OCI-LY1 (cell line): ENCODE measurements around the gene SOS1.
A peak's percentile ranks its signal among the peaks of the same experiment; 100 is the strongest.

ENCODE experiments used
- H2AFZ ChIP-seq: fragments of 200-600 bp; sonication (generic), shearing (Covaris generic); 2 replicates; pipeline ENCODE4 v1.6.0; 2014; ENCODE audit warnings: antibody characterized with exemption, mild to moderate bottlenecking, low read length
- H3F3A ChIP-seq: fragments of 200-600 bp; sonication (generic), shearing (Covaris generic); 2 replicates; pipeline ENCODE4 v1.6.0; 2014; ENCODE audit warnings: mild to moderate bottlenecking, antibody characterized with exemption, low read length, moderate library complexity; ENCODE audit not compliant: insufficient read depth
- H3K27ac ChIP-seq: fragments of 200-600 bp; sonication (generic); 2 replicates; pipeline ENCODE4 v1.5.1; 2014; ENCODE audit warnings: low read length, mixed run types, mild to moderate bottlenecking, low read depth; ENCODE audit not compliant: poor library complexity, severe bottlenecking
- H3K27me3 ChIP-seq: fragments of 200-600 bp; sonication (generic); 2 replicates; pipeline ENCODE4 v1.6.0; 2014; ENCODE audit warnings: antibody characterized with exemption, mild to moderate bottlenecking, low read length, moderate library complexity; ENCODE audit not compliant: insufficient read depth
- H3K36me3 ChIP-seq: fragments of 200-600 bp; sonication (generic); 2 replicates; pipeline ENCODE4 v1.6.1; 2014; ENCODE audit warnings: mild to moderate bottlenecking, antibody characterized with exemption, low read length, moderate library complexity, mixed read lengths; ENCODE audit not compliant: insufficient read depth
- H3K4me1 ChIP-seq: fragments of 200-600 bp; sonication (generic); 2 replicates; pipeline ENCODE4 v1.5.1; 2014; ENCODE audit warnings: mild to moderate bottlenecking, low read length, moderate library complexity; ENCODE audit not compliant: insufficient read depth, severe bottlenecking
- H3K4me2 ChIP-seq: fragments of 200-600 bp; sonication (generic), shearing (Covaris generic); 2 replicates; pipeline ENCODE4 v1.6.1; 2014; ENCODE audit warnings: low read length
- H3K4me3 ChIP-seq: fragments of 200-600 bp; sonication (generic); 2 replicates; pipeline ENCODE4 v1.5.1; 2014; ENCODE audit warnings: low read length, low read depth, mild to moderate bottlenecking, mixed read lengths; ENCODE audit not compliant: poor library complexity, severe bottlenecking
- H3K79me2 ChIP-seq: fragments of 200-600 bp; shearing (Covaris generic); 2 replicates; pipeline ENCODE4 v1.6.1; 2016; ENCODE audit warnings: mixed run types, low read length, mixed read lengths; ENCODE audit not compliant: insufficient read depth
- H3K9ac ChIP-seq: fragments of 200-600 bp; sonication (generic), shearing (Covaris generic); 2 replicates; pipeline ENCODE4 v1.6.1; 2014; ENCODE audit warnings: mild to moderate bottlenecking, low read length, mixed read lengths
- H3K9me2 ChIP-seq: fragments of 200-600 bp; sonication (generic), shearing (Covaris generic); 2 replicates; pipeline ENCODE4 v1.6.1; 2014; ENCODE audit warnings: low read depth, mild to moderate bottlenecking, low read length, mixed read lengths
- H3K9me3 ChIP-seq: fragments of 200-600 bp; shearing (Covaris generic); 2 replicates; pipeline ENCODE4 v1.6.1; 2014; ENCODE audit warnings: low read length, mixed read lengths
- H4K20me1 ChIP-seq: fragments of 200-600 bp; sonication (generic), shearing (Covaris generic); 2 replicates; pipeline ENCODE4 v1.6.0; 2016; ENCODE audit warnings: mild to moderate bottlenecking, low read length; ENCODE audit not compliant: insufficient read depth
- EZH2 ChIP-seq: fragments of 200-600 bp; sonication (generic), shearing (Covaris generic); IDR thresholded peaks from 2 replicates; pipeline ENCODE4 v1.8.0; 2017; ENCODE audit warnings: borderline replicate concordance, mixed run types, mild to moderate bottlenecking, antibody characterized with exemption, low read length, moderate library complexity, mixed read lengths
- TF ChIP-seq, protein P1 (sequence below): fragments of 200-600 bp; sonication (generic), shearing (Covaris generic); IDR thresholded peaks from 2 replicates; pipeline ENCODE4 v1.5.1; 2017; ENCODE audit warnings: mild to moderate bottlenecking, antibody characterized with exemption, low read length, moderate library complexity, mixed read lengths

SOS1 gene

DNA sequence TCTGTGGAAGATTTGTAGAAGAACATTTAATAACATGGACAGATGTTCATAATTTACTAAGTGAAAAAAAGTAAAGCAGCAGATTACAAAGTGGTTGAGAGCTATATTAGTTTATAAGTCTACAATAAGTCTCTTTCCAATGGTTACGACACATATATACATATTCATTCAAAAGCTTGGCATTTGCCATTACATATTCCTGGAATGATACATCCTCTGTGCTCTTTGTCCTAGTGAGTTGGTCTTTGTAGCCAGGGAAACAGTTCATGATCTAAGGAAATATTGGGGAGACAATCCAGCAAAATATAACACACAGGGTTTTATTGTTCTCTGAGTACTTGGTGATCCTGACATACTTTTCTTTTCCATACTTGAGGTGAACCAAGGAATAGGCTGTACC is 32.5 kb upstream of the SOS1 start:
- Histone ChIP-seq H3K9me2 (no peaks in the 10 kb centered on the region), H3K4me1 (no peaks in the 10 kb centered on the region), H2AFZ (no peak overlapping the region), H3K27me3 (no peaks in the 10 kb centered on the region), H4K20me1 (no peaks in the 10 kb centered on the region), H3K79me2 (no peaks in the 10 kb centered on the region), H3K9me3 (no peaks in the 10 kb centered on the region), H3K9ac (no peak overlapping the region), H3K27ac (no peak overlapping the region), H3K36me3 (no peaks in the 10 kb centered on the region), H3F3A (no peaks in the 10 kb centered on the region), H3K4me2 (no peak overlapping the region), H3K4me3 (no peak overlapping the region)
- TF ChIP-seq, protein P1, sequence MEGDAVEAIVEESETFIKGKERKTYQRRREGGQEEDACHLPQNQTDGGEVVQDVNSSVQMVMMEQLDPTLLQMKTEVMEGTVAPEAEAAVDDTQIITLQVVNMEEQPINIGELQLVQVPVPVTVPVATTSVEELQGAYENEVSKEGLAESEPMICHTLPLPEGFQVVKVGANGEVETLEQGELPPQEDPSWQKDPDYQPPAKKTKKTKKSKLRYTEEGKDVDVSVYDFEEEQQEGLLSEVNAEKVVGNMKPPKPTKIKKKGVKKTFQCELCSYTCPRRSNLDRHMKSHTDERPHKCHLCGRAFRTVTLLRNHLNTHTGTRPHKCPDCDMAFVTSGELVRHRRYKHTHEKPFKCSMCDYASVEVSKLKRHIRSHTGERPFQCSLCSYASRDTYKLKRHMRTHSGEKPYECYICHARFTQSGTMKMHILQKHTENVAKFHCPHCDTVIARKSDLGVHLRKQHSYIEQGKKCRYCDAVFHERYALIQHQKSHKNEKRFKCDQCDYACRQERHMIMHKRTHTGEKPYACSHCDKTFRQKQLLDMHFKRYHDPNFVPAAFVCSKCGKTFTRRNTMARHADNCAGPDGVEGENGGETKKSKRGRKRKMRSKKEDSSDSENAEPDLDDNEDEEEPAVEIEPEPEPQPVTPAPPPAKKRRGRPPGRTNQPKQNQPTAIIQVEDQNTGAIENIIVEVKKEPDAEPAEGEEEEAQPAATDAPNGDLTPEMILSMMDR = no peak
- no peak for TF ChIP-seq EZH2

DNA sequence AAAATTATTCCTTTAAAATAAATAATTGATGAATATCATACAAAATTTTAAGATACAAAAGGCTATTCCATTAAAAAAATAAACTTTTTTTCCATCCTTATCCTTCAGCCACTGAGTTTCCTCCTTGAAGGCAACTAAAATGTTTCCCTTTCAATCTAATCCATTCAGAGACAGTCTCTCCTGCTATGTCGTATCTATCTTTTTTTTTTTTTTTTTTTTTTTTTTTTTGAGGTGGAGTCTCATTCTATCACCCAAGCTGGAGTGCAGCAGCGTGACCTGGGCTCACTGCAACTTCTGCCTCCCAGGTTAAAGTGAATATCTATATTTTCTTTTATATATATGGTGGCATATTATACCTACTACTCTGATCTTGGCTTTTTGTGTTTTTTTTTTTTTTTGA is 31.7 kb upstream of the SOS1 start:
- no peak overlapping the region for H3K27ac ChIP-seq
- H4K20me1 ChIP-seq = no peaks in the 10 kb centered on the region
- TF ChIP-seq, protein P1 = no peak
- no peak for TF ChIP-seq EZH2
- H3K27me3 ChIP-seq = no peaks in the 10 kb centered on the region
- H3K9me2 ChIP-seq = no peaks in the 10 kb centered on the region
- H3K9me3 ChIP-seq = no peaks in the 10 kb centered on the region
- H3K79me2 ChIP-seq = no peaks in the 10 kb centered on the region
- no peak overlapping the region for H3K9ac ChIP-seq
- no peak overlapping the region for H3K4me3 ChIP-seq
- H3F3A ChIP-seq = no peaks in the 10 kb centered on the region
- H2AFZ ChIP-seq = no peak overlapping the region
- H3K4me2 ChIP-seq = no peak overlapping the region
- no peaks in the 10 kb centered on the region for H3K36me3 ChIP-seq
- no peaks in the 10 kb centered on the region for H3K4me1 ChIP-seq

DNA sequence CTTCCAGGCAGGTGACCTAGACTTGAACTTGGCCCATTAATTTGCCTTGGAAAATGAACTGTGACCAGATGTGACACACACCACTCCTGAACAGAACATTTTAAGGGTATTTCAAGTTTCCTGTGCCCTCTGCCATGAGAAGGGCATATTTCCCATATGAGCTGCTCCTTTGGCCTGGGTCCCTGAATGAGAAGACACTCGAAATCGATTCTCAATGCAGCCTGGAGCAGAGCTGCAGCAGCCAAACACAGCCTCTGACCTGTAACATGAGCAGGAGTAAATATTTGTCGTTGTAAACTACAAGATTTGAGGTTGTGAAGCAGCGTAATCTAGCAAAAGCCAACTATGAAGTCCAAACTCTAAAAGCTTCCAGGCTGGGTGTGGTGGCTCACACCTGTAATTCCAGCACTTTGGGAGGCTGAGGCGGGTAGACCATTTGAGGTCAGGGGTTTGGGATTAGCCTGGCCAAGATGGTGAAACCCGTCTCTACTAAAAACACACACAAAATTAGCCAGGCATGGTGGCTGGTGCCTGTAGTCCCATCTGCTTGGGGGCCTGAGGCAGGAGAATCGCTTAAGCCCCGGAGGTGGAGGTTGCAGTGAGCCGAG is 30.1 kb upstream of the SOS1 start:
- no peak for TF ChIP-seq EZH2
- no peak overlapping the region for H2AFZ ChIP-seq
- no peak overlapping the region for H3K4me2 ChIP-seq
- no peaks in the 10 kb centered on the region for H3K79me2 ChIP-seq
- no peaks in the 10 kb centered on the region for H3K9me2 ChIP-seq
- no peak overlapping the region for H3K4me3 ChIP-seq
- H4K20me1 ChIP-seq = no peaks in the 10 kb centered on the region
- H3F3A ChIP-seq = no peaks in the 10 kb centered on the region
- H3K9ac ChIP-seq = no peak overlapping the region
- H3K9me3 ChIP-seq = no peaks in the 10 kb centered on the region
- no peaks in the 10 kb centered on the region for H3K4me1 ChIP-seq
- H3K27ac ChIP-seq = no peak overlapping the region
- no peaks in the 10 kb centered on the region for H3K27me3 ChIP-seq
- no peaks in the 10 kb centered on the region for H3K36me3 ChIP-seq

DNA sequence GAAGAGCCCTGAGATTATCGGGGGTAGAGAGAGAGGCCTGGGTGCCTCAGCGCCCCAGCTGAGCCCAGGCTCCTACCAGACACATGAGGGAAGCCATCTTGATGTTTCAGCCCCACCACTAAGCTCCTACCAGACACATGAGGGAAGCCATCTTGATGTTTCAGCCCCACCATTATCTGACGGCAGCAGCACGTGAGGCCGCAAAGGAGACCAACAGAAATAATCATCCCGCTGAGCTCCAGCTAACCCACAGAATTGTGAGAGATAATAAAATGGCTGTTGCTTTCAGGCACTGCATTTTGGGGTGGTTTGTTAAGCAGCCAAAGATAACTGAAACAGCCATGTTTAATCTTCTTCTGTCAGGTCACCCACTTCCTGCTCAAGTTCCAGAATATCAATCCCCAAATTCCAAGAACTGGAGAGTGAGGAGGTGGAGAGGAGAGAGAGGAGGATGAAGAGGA is 29.3 kb upstream of the SOS1 start:
- H3K27me3 ChIP-seq = no peaks in the 10 kb centered on the region
- no peaks in the 10 kb centered on the region for H3K79me2 ChIP-seq
- H3K9me2 ChIP-seq = no peaks in the 10 kb centered on the region
- peak overlapping the region; percentile 88; the same call in 1 of the 2 replicates for H2AFZ ChIP-seq
- no peak for TF ChIP-seq EZH2
- TF ChIP-seq, protein P1 = no peak
- H3K4me1 ChIP-seq = no peaks in the 10 kb centered on the region
- H4K20me1 ChIP-seq = no peaks in the 10 kb centered on the region
- no peaks in the 10 kb centered on the region for H3F3A ChIP-seq
- H3K27ac ChIP-seq = no peak overlapping the region
- H3K4me2 ChIP-seq = no peak overlapping the region
- H3K36me3 ChIP-seq = no peaks in the 10 kb centered on the region
- no peak overlapping the region for H3K4me3 ChIP-seq
- no peaks in the 10 kb centered on the region for H3K9me3 ChIP-seq
- H3K9ac ChIP-seq = no peak overlapping the region
